Neutrophil (primary cell): ENCODE data around the gene IL4I1.
A peak's percentile ranks its signal among the peaks of the same experiment; 100 is the strongest.

Experiments
- H3K27ac ChIP-seq: fragments of 200-600 bp; sonication (generic); 2 replicates; pipeline ENCODE4 v1.5.1; 2016; ENCODE audit warnings: mild to moderate bottlenecking, moderate library complexity
- H3K27me3 ChIP-seq: fragments of 200-600 bp; sonication (generic); 2 replicates; pipeline ENCODE4 v1.6.0; 2016; ENCODE audit warnings: mild to moderate bottlenecking
- H3K36me3 ChIP-seq: fragments of 200-600 bp; sonication (generic); 2 replicates; pipeline ENCODE4 v1.5.1; 2017
- H3K4me1 ChIP-seq, 2 experiments: fragments of 200-600 bp in 1 of 2; sonication (generic) in 1 of 2; 1 replicate in 1 of 2; 2 replicates in 1 of 2; pipeline versions ENCODE4 v1.5.1 to v1.6.1; 2013 to 2016; ENCODE audit warnings: low read depth in 1 of 2, low read length in 1 of 2, mild to moderate bottlenecking in 1 of 2, moderate library complexity in 1 of 2; ENCODE audit not compliant: control insufficient read depth in 1 of 2, insufficient read depth in 1 of 2
- H3K4me3 ChIP-seq, 2 experiments: fragments of 200-600 bp in 1 of 2; sonication (generic) in 1 of 2; 1 replicate in 1 of 2; 2 replicates in 1 of 2; pipeline ENCODE4 v1.5.1; 2013 to 2016; ENCODE audit warnings: low read depth in 1 of 2, low read length in 1 of 2, mild to moderate bottlenecking in 1 of 2, moderate library complexity in 1 of 2
- H3K9me3 ChIP-seq: fragments of 200-600 bp; sonication (generic); 2 replicates; pipeline ENCODE4 v1.5.1; 2016
- CTCF ChIP-seq: fragments of 200-600 bp; sonication (generic); IDR thresholded peaks from 2 replicates; pipeline ENCODE4 v1.5.1; 2016; ENCODE audit warnings: antibody characterized with exemption

Gene IL4I1

GRCh38 chr19:49855277-49855675 is 41.4 kb downstream of the IL4I1 start:
- H3K27ac ChIP-seq = no peak overlapping the region
- H3K4me1 ChIP-seq = peaks cover 11 to 13% of the 10 kb centered on the region in 2 experiments
- H3K4me3 ChIP-seq = no peak overlapping the region
- no peaks in the 10 kb centered on the region for H3K9me3 ChIP-seq
- peaks cover 52% of the 10 kb centered on the region for H3K36me3 ChIP-seq
- no peak for TF ChIP-seq CTCF
- peaks cover 20% of the 10 kb centered on the region for H3K27me3 ChIP-seq

GRCh38 chr19:49854378-49855263 is 42.1 kb downstream of the IL4I1 start:
- peaks cover 45% of the 10 kb centered on the region for H3K36me3 ChIP-seq
- H3K4me1 ChIP-seq = peaks cover 18 to 20% of the 10 kb centered on the region in 2 experiments
- no peak for TF ChIP-seq CTCF
- H3K27me3 ChIP-seq = peaks cover 20% of the 10 kb centered on the region
- H3K9me3 ChIP-seq = no peaks in the 10 kb centered on the region
- H3K4me3 ChIP-seq = no peak overlapping the region
- H3K27ac ChIP-seq = no peak overlapping the region

GRCh38 chr19:49853852-49854377 is 42.8 kb downstream of the IL4I1 start:
- TF ChIP-seq CTCF = no peak
- Histone ChIP-seq H3K27me3 (peaks cover 20% of the 10 kb centered on the region), H3K9me3 (no peaks in the 10 kb centered on the region), H3K36me3 (peaks cover 38% of the 10 kb centered on the region), H3K4me3 (no peak overlapping the region), H3K27ac (no peak overlapping the region), H3K4me1 (peaks cover 25 to 27% of the 10 kb centered on the region in 2 experiments)

GRCh38 chr19:49852631-49853126 is 44.0 kb downstream of the IL4I1 start:
- H3K27ac ChIP-seq = no peak overlapping the region
- no peak overlapping the region for H3K4me3 ChIP-seq
- H3K27me3 ChIP-seq = peaks cover 20% of the 10 kb centered on the region
- peaks cover 37 to 39% of the 10 kb centered on the region in 2 experiments for H3K4me1 ChIP-seq
- no peak for TF ChIP-seq CTCF
- no peaks in the 10 kb centered on the region for H3K9me3 ChIP-seq
- peaks cover 26% of the 10 kb centered on the region for H3K36me3 ChIP-seq

- no peaks in the 10 kb centered on the region for H3K9me3 ChIP-seq
- peak overlapping the region; percentile 99 to 100 for H3K4me3 ChIP-seq
- H3K27ac ChIP-seq = peak overlapping the region; percentile 98
- H3K4me1 ChIP-seq = peaks cover 38 to 41% of the 10 kb centered on the region in 2 experiments
- no peak for TF ChIP-seq CTCF
- peaks cover 20% of the 10 kb centered on the region for H3K27me3 ChIP-seq
- peaks cover 15% of the 10 kb centered on the region for H3K36me3 ChIP-seq
Observed at GRCh38 chr19:49851456-49852259, 45.0 kb downstream of the IL4I1 start.
